CD4-positive, alpha-beta T cell treated with Interleukin-6 for 4 hours (primary cell): ENCODE results near the gene MARCHF10.
"Not testable (repeated sequence)": the region's sequence is repeated elsewhere in the genome, so short reads cannot be mapped to it uniquely, and the experiment has no call there.

Experiments
- DNase-seq: peaks from one replicate; pipeline ENCODE4 v3.0.0-alpha.2; 2020; ENCODE audit warnings: mixed read lengths

MARCHF10 gene

DNA sequence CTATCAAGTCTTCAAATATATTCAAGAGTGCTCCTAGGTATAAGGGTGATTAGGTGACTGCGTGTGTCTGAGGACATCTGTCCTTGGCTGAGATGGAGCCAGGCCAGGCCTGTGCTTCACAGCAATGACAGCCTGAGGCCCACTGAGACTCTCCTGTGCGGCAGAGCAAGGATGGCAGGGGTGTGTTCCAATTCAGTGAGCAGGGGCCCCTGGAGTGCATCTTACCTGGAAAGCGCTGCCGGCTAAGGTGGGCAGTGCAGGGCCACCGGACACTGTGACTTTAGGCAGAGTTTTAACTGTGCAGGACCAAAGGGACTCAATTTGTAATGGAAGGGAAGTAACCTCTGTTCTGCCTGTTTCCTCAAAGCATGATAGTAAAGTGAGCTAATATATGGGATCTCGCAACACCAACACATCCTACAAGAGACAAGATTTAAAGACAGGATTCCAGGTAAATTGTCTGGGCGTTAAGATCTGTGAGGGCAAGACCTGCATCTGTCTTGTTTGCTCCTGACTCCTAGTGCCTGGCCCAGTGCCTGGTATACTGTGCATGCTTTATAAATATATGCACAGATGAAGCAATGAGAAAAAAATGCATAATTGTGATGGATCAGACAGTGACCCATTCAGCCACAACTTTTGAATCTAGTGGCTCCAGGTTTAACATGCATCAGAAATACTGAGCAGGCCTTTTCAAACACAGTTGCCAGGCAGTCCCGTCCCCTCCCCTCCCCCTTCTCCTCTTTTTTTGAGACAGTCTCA, 93.9 kb downstream of the MARCHF10 start:
- DNase-seq: no peak

DNA sequence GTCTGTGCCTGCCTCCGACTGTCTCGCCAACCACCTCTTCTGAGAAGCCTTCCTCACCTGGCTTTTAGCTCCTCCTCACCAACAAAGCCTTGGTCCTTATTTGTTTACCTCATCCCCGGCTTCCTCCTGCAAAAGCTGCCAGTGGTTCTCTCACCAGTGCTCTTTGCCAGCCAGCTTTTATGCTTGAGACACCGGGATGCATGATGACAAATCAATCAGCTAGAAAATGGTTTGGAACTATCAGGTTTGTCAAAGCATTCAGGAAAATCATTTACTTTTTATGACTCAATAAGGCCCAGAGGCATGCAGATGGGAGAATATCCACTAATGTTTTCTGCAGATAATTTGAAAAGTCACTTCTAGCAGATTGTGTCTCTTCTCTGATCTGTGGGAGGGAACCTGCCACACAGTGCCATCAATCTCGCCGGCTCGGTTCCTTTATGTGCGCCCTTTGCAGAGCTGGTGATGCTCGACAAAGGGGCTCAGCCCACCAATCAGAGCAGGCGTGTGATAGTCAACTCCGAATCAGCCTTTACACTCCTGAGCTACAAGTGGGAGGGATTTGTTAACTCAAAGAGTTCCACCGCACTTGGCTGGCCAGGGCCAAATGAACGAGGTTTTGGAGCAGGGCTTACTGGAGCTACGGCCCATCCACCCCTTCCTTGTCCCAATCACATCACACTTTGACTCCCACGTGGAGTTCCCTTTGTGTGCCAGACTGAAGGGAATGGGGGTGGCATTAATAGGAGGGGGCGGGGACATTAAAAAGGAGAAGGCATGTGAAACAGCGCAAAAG, 94.8 kb downstream of the MARCHF10 start:
- no peak for DNase-seq

DNA sequence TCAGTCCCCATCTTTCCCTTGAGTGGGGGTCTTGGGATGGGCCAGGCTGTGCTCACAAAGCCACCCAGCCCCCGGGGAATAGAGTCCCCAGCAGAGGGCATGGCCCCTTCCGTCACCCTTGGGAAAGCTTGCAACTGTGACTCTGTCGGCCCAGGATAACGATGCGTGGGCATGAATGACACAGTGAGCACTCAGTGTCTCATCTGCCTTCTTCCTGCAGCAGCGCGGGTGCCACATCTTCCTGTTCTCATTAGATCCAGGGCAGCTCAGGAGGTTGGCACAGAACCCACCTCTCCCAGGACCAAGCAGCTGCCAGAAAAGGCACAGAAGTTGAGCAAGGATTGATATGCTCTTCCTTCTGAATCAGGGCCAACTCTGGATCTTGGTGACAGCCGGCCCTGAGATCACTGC, 95.9 kb downstream of the MARCHF10 start:
- DNase-seq: no peak

DNA sequence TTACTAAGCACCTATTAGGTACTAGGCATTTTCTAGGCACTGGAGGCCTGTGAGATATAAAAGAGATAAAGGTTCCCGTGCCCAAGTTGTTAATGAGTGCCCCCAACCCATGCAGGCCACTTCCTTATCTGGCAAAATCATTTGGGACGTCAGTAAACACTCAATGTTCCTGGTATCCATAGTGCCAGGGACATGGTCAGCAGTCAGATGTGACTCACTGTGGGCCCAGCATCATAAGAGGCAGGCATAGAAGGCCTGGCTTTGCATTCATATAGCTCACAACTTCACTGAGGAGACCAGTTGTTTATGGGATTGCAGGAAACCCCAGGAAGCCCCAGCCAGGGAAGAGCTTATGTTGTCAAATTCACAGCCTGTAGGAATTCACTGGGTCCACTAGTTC, 99.5 kb downstream of the MARCHF10 start:
- no peak for DNase-seq

DNA sequence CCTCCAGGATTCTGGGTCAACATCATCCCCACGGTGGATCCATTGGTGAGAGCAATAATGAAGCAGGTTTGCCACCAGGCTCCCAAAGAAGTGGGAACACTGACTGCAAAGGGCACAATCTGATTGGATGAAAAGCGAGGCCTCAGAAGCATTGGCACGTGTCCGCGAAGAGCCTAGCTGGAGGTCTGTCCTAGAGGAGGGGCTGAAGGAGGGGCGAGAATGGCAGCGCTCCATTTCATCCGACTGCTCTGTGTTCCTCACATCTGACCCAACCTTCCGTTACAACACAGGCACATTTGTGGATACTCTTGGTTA, 100.7 kb downstream of the MARCHF10 start:
- DNase-seq: no peak

DNA sequence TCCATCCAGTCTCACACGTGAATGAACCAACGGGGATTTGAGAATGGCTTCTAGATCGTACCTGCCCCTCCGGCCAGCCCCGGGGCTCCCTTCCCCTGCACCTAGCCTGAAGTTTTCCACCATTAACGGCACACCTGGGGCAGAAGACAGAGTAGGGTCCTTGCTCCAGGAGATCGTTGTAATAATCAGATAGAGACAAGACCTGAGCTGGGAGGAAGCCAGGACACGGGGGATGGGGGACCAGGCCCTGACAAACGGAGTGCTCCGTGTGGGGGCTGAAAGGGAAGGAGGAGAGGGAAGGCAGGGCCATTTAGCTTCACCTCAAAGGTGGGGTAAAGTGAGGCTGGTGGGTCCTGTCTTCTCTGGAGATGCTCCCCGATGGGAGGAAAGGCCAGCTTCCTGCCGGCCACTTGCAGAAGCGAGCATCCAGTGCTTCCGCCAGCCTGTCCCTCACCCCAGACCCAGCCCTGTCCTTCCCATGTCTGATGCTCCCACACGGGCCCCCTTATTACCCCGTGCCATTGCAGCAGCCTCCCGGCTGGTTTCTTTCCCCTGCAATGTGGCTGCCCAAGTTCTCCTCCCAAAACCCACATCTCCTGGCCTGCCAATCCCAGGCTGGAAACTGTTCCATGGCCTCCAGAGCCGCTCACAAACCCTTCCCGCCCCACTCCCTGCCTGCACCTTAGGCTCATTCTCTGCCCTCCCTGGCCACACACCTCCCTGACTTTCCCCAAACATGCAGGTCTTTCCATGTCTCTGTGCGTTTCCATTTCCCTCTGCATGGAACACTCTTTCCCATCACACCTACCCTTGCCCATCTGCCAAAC, 101.3 kb downstream of the MARCHF10 start:
- no peak for DNase-seq

DNA sequence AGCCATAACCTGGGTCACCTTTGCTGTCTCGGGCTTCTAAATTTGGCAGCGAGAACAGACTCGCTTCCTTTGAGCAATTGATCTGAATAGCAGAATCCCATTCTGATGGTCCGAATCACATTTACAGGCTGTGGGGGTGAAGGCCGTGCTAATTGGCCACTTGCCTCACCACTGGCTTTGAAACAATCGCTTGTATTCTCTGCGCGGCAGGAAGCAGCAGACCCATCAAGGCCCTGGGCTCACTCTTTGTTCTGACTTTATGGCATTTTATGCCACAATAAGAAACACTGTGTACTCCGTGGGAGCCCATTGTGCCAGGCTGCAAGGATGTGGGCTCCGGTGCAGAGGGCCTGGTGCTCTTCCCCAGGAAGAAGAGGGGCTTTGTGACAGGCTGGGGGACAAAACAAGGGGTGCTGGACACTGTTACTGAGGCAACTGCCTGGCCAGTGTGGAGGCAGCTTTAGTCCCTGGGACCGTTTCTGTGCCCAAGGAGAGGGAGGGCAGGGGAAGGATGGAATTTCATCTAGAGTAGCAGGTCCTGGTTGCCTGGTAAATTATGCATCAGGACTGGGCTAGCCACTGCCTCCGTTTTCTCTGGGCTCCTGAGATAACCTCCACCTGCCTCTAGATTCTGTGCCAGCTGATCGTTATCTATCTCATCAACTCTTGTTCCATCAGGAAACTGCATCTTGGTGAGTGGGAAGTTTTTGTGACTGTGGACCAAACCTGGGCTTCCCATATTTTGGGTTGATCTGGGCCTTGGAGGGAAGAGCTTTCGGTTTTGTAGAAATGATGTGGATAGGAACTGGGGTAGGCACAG, 102.1 kb downstream of the MARCHF10 start:
- no peak for DNase-seq

DNA sequence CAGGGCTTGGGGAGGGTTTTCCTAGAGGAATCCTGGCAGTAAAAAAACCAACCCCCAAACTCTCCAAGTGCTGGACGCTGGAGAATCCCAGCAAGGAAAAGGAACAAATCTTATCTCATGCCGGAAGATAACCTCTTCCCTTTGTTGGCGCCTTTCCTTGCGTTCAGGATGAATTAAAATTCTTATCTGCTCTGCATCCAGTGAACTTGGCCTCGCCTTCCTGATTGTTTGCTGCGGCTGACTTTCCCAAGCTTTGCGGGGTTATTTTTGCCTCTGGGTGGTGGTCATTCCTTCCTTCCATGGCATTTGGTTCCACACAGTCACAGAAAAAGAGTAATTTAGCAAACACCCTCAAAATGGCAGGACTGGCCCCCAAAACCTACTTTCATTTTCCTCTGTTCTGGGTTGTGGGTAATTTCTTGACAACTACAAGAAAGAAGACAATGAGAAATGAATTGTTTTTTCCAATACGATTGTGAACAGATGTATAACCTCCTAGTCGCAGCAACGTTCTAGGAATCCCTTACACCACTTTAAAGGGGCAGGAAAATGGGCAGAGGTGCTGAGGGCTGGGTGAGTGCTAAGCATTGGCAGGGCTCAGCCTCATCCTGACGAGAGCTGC, 102.8 kb downstream of the MARCHF10 start:
- DNase-seq: no peak

DNA sequence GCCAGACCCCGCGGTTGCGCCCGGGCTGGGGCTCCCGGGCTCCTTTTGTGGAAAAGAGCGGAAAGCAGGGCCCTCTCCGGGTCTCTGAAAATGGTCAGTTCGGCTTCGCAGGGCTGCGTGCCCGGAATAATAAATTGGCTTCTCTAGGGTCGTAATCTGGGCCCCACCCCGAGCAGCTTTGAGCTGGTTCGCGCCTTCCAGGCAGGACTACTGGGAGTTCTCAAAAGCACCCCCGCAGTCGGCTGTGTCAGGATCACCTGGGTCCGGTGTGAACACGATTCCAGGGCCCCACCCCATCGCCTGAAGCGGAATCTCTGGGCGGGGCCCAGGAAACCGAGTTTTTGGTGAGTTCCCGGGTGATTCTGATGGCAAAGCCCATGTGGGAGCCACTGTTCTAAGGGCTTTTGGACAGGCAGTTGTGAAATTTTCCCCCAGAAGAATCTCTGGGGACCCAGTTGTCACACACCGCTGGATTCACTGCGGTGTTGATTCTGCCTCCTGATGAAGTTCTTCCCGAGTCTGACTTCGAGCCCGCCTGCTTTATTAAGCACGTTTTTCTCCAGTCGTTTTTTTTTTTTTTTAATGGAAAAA, 103.6 kb downstream of the MARCHF10 start:
- DNase-seq: no peak

DNA sequence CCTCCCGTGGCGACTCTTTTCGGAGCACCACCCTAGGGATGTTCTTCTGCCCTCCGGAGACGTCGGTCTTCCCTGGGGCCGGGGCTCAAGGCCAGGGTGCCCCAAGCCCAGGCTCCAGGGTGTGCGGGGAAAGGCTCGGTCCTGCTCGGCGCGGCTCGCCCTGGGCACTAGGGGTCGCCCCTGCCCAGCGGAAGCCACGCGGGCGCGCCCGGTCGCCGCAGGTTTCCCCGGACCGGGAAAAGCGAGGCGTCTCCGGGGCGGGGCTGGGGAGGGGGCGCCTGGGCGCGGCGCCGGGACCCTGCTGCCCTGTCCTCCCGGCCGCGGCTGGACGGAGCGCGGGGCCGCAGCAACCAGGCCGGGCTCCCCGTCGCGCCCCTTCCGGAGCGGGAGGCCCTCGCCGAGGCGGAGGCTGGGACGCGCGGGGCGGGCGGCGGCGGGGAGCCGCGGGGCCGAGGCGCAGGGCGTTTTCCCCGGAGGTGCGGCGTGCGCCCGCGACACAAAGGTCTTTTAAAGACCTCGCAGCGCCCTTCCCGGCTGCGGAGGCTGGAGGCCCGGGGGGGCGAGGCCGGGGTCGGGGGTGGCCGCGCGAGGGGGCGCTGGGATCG, 104.2 kb downstream of the MARCHF10 start:
- peak; percentile 77 for DNase-seq

DNA sequence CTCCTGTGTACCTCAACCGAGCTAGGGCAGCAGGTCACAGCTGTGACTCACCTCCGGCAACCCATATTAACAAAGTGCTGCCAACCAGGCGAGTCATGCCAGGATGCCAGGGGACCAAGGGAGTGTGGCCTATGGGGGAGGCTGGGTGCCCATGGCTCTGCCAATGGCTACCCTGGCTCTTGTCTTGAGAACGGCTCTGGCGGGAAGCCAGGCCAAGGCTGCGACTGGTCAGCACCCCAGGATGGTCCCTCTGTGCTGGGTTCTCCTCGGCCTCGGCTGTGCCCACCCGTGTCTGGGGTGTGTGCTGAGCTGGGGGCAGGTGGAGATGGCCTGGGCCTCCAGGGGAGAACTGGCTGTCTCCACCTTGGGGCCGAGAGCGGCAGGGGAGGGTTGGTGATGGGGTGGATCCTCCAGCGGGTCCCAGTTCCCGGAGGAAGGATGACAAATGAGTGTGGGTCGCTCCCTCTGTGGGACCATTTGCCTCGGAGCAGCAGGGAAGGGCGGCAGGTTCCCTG, 104.8 kb downstream of the MARCHF10 start:
- peak; percentile 14 for DNase-seq

DNA sequence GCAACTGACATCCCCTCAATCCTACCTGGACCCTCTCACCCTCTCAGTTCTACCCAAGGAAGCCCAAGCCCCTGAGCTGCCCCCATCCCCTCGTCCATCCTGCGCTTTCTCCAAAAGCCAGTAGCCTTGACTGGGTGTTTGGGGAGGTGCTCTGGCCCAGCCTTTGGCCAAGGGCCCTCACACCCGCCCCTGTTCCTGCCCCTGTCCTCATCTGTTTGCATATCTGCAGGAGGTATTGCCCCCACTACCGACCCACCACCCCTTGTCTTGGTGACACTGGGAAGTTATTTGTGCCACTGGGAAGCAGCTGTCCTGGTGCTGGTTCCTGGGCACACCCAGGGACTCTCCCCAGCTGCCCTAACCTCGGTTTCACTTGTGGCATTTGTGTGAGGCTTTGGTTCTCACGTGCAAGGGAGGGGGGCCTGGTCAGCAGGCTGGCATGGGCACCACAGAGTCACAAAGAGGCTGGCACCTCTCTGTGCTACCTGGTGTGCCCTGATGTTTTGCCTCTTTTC, 105.3 kb downstream of the MARCHF10 start:
- DNase-seq: no peak

DNA sequence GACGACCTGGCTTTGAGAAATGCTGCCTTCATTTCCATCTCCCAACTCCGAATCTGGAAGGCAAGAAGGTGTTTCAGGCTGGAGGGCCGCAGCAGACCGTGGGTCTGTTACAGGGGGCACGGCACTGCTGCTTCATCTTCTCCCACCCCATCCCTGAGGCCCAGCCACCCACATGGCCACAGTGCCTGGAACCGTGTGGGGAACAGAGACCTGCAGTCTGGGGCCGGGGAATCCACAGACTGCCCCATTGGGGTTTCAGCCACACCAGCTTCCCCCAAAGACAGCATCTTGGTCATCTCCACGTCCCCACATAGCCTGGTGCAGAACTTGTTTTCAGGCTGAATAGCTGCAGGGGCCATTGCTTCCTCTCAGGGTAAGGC, 106.4 kb downstream of the MARCHF10 start:
- no peak for DNase-seq

DNA sequence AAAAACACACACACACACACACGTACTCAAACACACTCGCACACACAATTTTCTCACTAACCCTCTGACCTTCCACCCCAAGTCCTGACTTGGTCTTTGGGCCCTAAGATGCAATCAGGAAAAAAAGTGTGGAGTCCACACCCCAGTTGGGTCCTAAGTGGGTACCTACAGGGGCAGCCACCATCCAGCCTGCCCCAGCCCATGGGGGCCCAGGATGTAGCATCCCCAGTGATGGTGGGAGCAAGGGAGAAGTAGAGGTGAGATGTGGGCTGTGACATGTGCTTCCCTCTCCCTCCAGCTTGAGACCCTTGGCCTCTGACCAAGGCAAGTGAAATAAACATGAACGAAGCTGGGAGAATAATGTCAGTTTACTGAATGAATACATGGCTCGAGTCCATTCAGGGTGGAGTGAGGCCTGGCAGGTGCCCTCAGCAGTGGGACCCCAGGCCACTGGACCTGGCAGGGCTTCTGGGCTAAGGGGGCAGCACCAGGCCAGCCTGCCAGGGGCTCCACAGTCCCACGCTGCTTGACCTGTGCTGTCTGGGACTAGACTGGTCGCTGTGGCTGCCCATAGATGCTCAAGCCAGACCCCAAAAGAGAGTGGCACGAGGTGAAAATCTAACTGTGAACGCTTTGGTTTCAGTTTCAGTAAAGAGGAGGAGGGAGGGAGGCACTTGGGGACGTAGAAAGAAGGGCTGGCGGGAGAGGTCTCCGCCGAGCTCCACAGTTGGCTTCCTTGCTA, 107.0 kb downstream of the MARCHF10 start:
- DNase-seq: no peak

DNA sequence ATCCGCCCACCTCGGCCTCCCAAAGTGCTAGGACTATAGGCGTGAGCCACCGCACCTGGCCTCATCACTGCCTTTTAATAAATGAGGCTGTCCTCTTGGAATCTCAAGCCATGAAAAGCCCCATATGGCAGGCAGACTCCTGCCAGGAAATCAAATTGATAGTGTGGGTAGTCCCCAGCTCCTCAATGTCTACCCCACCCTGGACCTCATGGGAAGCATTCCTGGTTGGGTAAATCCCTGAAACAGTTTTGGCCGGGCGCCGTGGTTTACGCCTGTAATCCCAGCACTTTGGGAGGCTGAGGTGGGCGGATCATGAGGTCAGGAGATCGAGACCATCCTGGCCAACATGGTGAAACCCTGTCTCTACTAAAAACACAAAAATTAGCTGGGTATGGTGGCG, 109.7 kb downstream of the MARCHF10 start:
- DNase-seq: not testable (repeated sequence)

DNA sequence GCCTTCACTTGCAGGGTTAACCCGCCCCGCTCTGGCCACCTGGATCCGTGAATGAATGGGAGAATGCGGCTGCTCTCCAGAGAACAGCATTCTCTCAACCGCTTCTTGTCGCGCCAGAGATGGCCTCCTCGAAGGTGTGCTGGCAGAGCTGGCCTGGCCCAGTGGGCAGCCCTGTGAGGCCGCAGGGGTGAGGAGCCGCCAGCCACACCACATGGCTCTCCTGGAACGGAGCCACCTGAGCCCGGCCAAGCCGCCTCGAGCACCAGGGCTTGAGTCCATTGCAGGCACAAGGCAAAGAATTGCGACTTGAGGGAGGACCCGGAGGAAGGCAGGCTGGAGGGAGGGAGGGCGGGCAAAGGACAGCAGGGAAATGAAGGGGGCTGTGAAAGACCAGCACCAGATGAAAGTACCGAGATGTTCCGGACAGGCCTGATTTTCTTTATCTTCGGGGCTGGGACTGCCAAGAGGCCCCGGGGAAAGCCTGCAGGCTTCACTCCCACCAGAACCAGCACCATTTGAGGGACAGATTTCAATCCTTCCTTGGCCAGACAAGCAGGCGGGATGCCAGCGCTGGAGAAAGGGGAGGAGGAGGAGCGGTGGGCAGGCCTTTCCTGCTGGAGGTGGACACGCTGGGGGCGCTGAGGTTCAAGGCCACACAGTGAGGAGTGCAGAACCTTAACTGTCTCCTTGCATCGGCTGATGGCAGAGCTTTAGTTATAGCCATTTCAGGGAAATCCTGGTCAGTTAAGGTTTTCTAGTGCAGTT, 111.2 kb downstream of the MARCHF10 start:
- no peak for DNase-seq

DNA sequence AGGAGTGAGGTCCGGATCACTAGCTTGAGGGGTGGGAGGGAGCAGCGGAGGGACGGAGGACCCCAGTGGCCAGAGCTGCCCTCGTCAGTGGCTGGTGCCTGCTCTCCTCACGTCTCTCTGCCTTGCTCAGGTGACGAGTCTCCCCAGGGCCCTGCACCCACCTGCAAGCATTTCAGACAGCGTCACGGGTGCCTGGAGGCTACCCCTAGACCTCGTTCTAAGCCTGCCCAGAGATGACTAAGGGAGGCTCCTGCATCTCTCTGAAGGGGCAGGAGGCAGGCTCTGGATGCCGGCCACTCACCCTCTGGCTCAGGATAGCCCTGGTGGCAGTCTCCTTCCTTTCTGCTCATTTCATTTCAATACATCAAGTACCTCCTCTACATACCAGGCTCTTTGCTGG, 111.9 kb downstream of the MARCHF10 start:
- no peak for DNase-seq

DNA sequence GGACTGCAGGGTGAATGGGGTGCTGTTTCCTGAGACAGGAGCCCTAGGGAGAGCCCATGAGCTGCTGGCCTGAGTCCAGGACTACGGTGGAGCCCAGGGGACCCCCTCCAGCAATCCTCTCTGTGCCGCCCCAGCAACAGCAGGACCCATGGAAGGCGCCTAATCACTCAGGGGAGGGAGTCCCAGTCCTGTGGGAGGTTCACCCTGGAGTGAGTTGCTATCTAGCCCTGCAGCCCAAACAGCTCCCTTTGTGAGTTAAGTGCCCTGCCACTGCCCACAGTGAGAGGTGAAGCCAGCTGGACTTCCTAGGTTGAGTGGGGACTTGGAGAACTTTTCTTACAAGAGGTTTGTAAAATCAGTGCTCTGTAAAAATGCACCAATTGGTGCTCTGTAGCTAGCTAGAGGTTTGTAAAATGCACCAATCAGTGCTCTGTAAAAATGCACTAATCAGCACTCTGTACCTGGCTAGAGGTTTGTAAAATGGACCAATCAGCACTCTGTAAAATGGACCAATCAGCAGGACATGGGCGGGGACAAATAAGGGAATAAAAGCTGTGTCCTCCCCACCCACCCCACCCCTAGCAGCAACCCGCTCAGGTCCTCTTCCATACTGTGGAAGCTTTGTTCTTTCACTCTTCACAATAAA, 112.9 kb downstream of the MARCHF10 start:
- not testable (repeated sequence) for DNase-seq
